Neural progenitor cell (in vitro differentiated cells): ENCODE results near the gene CSKMT. TPM values are rescaled to one million over a fixed set of nuclear protein-coding genes. Genes with fewer than 3 reads are reported as not detected.
"Not testable (repeated sequence)": the region's sequence is repeated elsewhere in the genome, so short reads cannot be mapped to it uniquely, and the experiment has no call there.

ENCODE experiments used
- DNase-seq: peaks from one replicate; pipeline ENCODE4 v3.0.0-alpha.2; 2016; ENCODE audit warnings: low spot score
- H2AFZ ChIP-seq: fragments of 200-600 bp; sonication (generic); replicated peaks from 2 replicates; pipeline ENCODE4 v1.6.1; 2016; ENCODE audit warnings: antibody characterized with exemption
- H3F3A ChIP-seq: fragments of 200-600 bp; sonication (generic); 2 replicates; pipeline ENCODE4 v1.6.1; 2016; ENCODE audit warnings: antibody characterized with exemption, low read depth
- H3K27ac ChIP-seq: fragments of 200-600 bp; sonication (generic); 2 replicates; pipeline ENCODE4 v1.5.1; 2016; ENCODE audit warnings: mild to moderate bottlenecking
- H3K27me3 ChIP-seq: fragments of 200-600 bp; sonication (generic); 2 replicates; pipeline ENCODE4 v1.6.1; 2016; ENCODE audit warnings: mild to moderate bottlenecking, moderate library complexity
- H3K36me3 ChIP-seq: fragments of 200-600 bp; sonication (generic); 2 replicates; pipeline ENCODE4 v1.5.1; 2016
- H3K4me1 ChIP-seq: fragments of 200-600 bp; sonication (generic); 2 replicates; pipeline ENCODE4 v1.6.1; 2016; ENCODE audit warnings: mixed run types
- H3K4me2 ChIP-seq: fragments of 200-600 bp; sonication (generic); 2 replicates; pipeline ENCODE4 v1.6.1; 2016
- H3K4me3 ChIP-seq: fragments of 200-600 bp; sonication (generic); 2 replicates; pipeline ENCODE4 v1.5.1; 2016
- H3K79me2 ChIP-seq: fragments of 200-600 bp; sonication (generic); 2 replicates; pipeline ENCODE4 v1.6.1; 2016; ENCODE audit warnings: low read depth
- H3K9ac ChIP-seq: fragments of 200-600 bp; sonication (generic); 2 replicates; pipeline ENCODE4 v1.6.1; 2016
- H3K9me3 ChIP-seq: fragments of 200-600 bp; sonication (generic); 2 replicates; pipeline ENCODE4 v1.5.1; 2016; ENCODE audit warnings: low read depth
- H4K20me1 ChIP-seq: fragments of 200-600 bp; sonication (generic); 2 replicates; pipeline ENCODE4 v1.6.1; 2016; ENCODE audit warnings: low read depth
- H3K27ac Mint-ChIP-seq: 3 replicates; pipeline ENCODE4 v1.8.0; 2021; ENCODE audit warnings: mixed read lengths
- H3K27me3 Mint-ChIP-seq: 2 replicates; pipeline ENCODE4 v1.8.0; 2022; ENCODE audit warnings: low read depth, mild to moderate bottlenecking, inconsistent platforms, moderate library complexity, mixed read lengths; ENCODE audit not compliant: insufficient read depth
- H3K36me3 Mint-ChIP-seq: 3 replicates; pipeline ENCODE4 v1.8.0; 2021; ENCODE audit warnings: mixed read lengths
- H3K4me1 Mint-ChIP-seq: 3 replicates; pipeline ENCODE4 v1.8.0; 2021; ENCODE audit warnings: mixed read lengths
- H3K4me3 Mint-ChIP-seq: 3 replicates; pipeline ENCODE4 v1.8.0; 2021; ENCODE audit warnings: mild to moderate bottlenecking, moderate library complexity, mixed read lengths
- H3K9me3 Mint-ChIP-seq: 3 replicates; pipeline ENCODE4 v1.8.0; 2020; ENCODE audit warnings: mixed read lengths
- CTCF ChIP-seq: fragments of 200-600 bp; sonication (generic); IDR thresholded peaks from 2 replicates; pipeline ENCODE4 v1.5.1; 2017; ENCODE audit warnings: antibody characterized with exemption, mild to moderate bottlenecking
- EZH2 ChIP-seq: fragments of 200-600 bp; sonication (generic); IDR thresholded peaks from 2 replicates; pipeline ENCODE4 v1.6.1; 2017; ENCODE audit warnings: antibody characterized with exemption, mild to moderate bottlenecking, moderate library complexity
- EZH2phosphoT487 ChIP-seq: fragments of 200-600 bp; sonication (generic); IDR thresholded peaks from 2 replicates; pipeline ENCODE4 v1.6.1; 2017; ENCODE audit warnings: antibody characterized with exemption
- total RNA-seq: library from RNA; depleted of rRNA; stranded (reverse); fragments of >200 nt; gene quantifications from 2 replicates; pipeline ENCODE4 v1.2.3, GENCODE V29; 2015; ENCODE audit warnings: low replicate concordance

The CSKMT gene
- total RNA-seq, 1 donor from 2014 or later, result 4.3 TPM

DNA sequence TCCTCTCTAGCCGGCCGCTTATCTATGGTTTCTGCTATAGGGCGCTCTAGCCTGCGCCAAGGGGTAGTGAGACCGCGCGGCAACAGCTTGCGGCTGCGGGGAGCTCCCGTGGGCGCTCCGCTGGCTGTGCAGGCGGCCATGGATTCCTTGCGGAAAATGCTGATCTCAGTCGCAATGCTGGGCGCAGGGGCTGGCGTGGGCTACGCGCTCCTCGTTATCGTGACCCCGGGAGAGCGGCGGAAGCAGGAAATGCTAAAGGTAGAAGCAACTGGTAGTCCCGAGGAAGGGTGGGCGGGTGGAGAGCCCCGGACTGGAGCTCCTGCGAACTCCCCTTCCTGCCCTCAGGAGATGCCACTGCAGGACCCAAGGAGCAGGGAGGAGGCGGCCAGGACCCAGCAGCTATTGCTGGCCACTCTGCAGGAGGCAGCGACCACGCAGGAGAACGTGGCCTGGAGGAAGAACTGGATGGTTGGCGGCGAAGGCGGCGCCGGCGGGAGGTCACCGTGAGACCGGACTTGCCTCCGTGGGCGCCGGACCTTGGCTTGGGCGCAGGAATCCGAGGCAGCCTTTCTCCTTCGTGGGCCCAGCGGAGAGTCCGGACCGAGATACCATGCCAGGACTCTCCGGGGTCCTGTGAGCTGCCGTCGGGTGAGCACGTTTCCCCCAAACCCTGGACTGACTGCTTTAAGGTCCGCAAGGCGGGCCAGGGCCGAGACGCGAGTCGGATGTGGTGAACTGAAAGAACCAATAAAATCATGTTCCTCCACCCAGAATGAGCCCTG, 6.7 kb downstream of the CSKMT start, which contains the start of the genes LBHD1 and UQCC3:
Gene LBHD1 (minus strand): TSS at position 660 of the 782 bp plus-strand sequence. CDS start 2,236 bp downstream, outside the sequence.
Gene UQCC3 (plus strand): TSS at position 66 of the 782 bp plus-strand sequence. CDS start 73 bp downstream, at position 139.
- peak within 1 kb of the TSS; percentile 100 for H3K4me3 Mint-ChIP-seq
- Histone ChIP-seq H3K79me2 (peaks cover 41% of the 10 kb centered on the region), H4K20me1 (peaks cover 6% of the 10 kb centered on the region), H3K27me3 (no peaks in the 10 kb centered on the region), H3K9me3 (no peaks in the 10 kb centered on the region), H3F3A (peaks cover 73% of the 10 kb centered on the region), H3K4me3 (peak within 1 kb of the TSS; percentile 85), H3K9ac (peak within 1 kb of the TSS; percentile 70), H3K36me3 (no peaks in the 10 kb centered on the region), H3K4me1 (peaks cover 6% of the 10 kb centered on the region), H3K27ac (peak within 1 kb of the TSS; percentile 23), H3K4me2 (peak within 1 kb of the TSS; percentile 97), H2AFZ (peak within 1 kb of the TSS; percentile 84)
- no peaks in the 10 kb centered on the region for H3K9me3 Mint-ChIP-seq
- peaks cover 13% of the 10 kb centered on the region for H3K36me3 Mint-ChIP-seq
- H3K27me3 Mint-ChIP-seq, result no peaks in the 10 kb centered on the region
- DNase-seq, result peak; percentile 95
- no peak for TF ChIP-seq EZH2phosphoT487
- no peak for TF ChIP-seq CTCF
- no peak for TF ChIP-seq EZH2
- H3K27ac Mint-ChIP-seq, result peak within 1 kb of the TSS; percentile 99
- H3K4me1 Mint-ChIP-seq, result peaks cover 30% of the 10 kb centered on the region

GRCh38 chr11:62673196-62673525, 8.0 kb downstream of the CSKMT start:
- Histone ChIP-seq H2AFZ (no peak overlapping the region), H3K9me3 (no peaks in the 10 kb centered on the region), H3K79me2 (peaks cover 38% of the 10 kb centered on the region), H4K20me1 (peaks cover 3% of the 10 kb centered on the region), H3K9ac (no peak overlapping the region), H3K4me2 (no peak overlapping the region), H3F3A (peaks cover 73% of the 10 kb centered on the region), H3K27me3 (no peaks in the 10 kb centered on the region), H3K27ac (no peak overlapping the region), H3K4me3 (no peak overlapping the region), H3K36me3 (no peaks in the 10 kb centered on the region), H3K4me1 (peaks cover 7% of the 10 kb centered on the region)
- no peaks in the 10 kb centered on the region for H3K27me3 Mint-ChIP-seq
- H3K27ac Mint-ChIP-seq, result no peak overlapping the region
- H3K36me3 Mint-ChIP-seq, result peaks cover 18% of the 10 kb centered on the region
- peak overlapping the region; percentile 100 for H3K4me3 Mint-ChIP-seq
- H3K9me3 Mint-ChIP-seq, result no peaks in the 10 kb centered on the region
- H3K4me1 Mint-ChIP-seq, result peaks cover 34% of the 10 kb centered on the region
- DNase-seq, result no peak
- TF ChIP-seq EZH2phosphoT487 (no peak), EZH2 (no peak), CTCF (no peak)

GRCh38 chr11:62675415-62675814, 10.3 kb downstream of the CSKMT start:
- not testable (repeated sequence) for H4K20me1 ChIP-seq, DNase-seq, H3K4me2 ChIP-seq, H3K9ac ChIP-seq, H3K9me3 ChIP-seq, H3K27ac ChIP-seq, H2AFZ ChIP-seq, H3K27ac Mint-ChIP-seq, H3K27me3 ChIP-seq, H3K9me3 Mint-ChIP-seq, H3K4me1 ChIP-seq, H3K4me3 Mint-ChIP-seq, H3K36me3 ChIP-seq, H3K4me3 ChIP-seq, H3K27me3 Mint-ChIP-seq
- peaks cover 19% of the 10 kb centered on the region for H3K36me3 Mint-ChIP-seq
- H3K4me1 Mint-ChIP-seq, result peaks cover 33% of the 10 kb centered on the region
- Histone ChIP-seq H3F3A (peaks cover 63% of the 10 kb centered on the region), H3K79me2 (peaks cover 46% of the 10 kb centered on the region)

DNA sequence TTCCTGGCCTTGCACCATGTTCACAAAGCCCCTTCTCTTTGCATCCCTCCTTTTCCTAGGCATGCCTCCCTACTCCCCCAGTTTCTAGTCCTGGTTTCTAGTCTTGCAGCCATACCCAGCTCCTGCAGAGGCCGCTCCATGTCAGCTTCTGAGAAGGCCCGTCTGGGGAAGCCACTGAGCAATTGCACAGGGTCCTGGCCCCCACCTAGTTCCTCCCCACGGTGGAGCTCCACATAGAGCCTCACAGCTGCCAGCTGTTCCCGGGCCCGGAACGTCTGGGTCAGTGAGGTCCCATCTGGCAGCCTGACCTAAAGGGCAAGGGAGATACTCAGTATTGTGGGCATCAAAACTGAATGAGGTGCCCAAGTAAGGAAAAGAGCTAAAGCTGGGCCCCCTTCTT, 11.6 kb downstream of the CSKMT start:
- peaks cover 38% of the 10 kb centered on the region for H3K79me2 ChIP-seq
- peaks cover 2% of the 10 kb centered on the region for H3K27me3 Mint-ChIP-seq
- no peaks in the 10 kb centered on the region for H3K9me3 Mint-ChIP-seq
- H3K4me1 ChIP-seq, result peaks cover 7% of the 10 kb centered on the region
- H4K20me1 ChIP-seq, result peaks cover 8% of the 10 kb centered on the region
- H3K27ac Mint-ChIP-seq, result no peak overlapping the region
- H3K4me1 Mint-ChIP-seq, result peaks cover 33% of the 10 kb centered on the region
- H3K36me3 ChIP-seq, result no peaks in the 10 kb centered on the region
- H3K9ac ChIP-seq, result no peak overlapping the region
- peaks cover 58% of the 10 kb centered on the region for H3F3A ChIP-seq
- DNase-seq, result no peak
- no peak overlapping the region for H3K27ac ChIP-seq
- H2AFZ ChIP-seq, result no peak overlapping the region
- no peak for TF ChIP-seq EZH2phosphoT487
- no peak for TF ChIP-seq CTCF
- no peak for TF ChIP-seq EZH2
- peaks cover 19% of the 10 kb centered on the region for H3K36me3 Mint-ChIP-seq
- H3K27me3 ChIP-seq, result no peaks in the 10 kb centered on the region
- peak overlapping the region; percentile 93 for H3K4me3 Mint-ChIP-seq
- H3K4me3 ChIP-seq, result no peak overlapping the region
- H3K9me3 ChIP-seq, result no peaks in the 10 kb centered on the region
- no peak overlapping the region for H3K4me2 ChIP-seq
